ENCODE measurements around the gene SBK3.
"Not testable (repeated sequence)": the region's sequence is repeated elsewhere in the genome, so short reads cannot be mapped to it uniquely, and the experiment has no call there.

SBK3 gene

GRCh38 chr19:55545443-55545842 is at the start of gene SBK3:
SBK3 (minus strand) TSS chr19:55545543; CDS start chr19:55545543, 0 bp downstream.
- Histone ChIP-seq H3K4me1 (no peaks in the 10 kb centered on the region; the same call in 1 of the 2 replicates), H3K4me3 (no peak within 1 kb of the TSS), H3K9me3 (no peaks in the 10 kb centered on the region), H3K27me3 (ENCODE audit: low read depth) (no peaks in the 10 kb centered on the region), H3K36me3 (replicated peaks) (no peaks in the 10 kb centered on the region)
- in situ Hi-C loops (cut with MboI; ENCODE audit: low sequenced_read_pairs), result no loop called here
- DNase-seq (ENCODE audit: low spot score in 2 of 2), result no peak

- Histone ChIP-seq H3K27me3 (ENCODE audit: low read depth) (no peaks in the 10 kb centered on the region), H3K4me3 (no peak overlapping the region), H3K4me1 (peaks cover 2% of the 10 kb centered on the region; the same call in 1 of the 2 replicates), H3K9me3 (no peaks in the 10 kb centered on the region), H3K36me3 (replicated peaks) (peaks cover 23% of the 10 kb centered on the region)
- DNase-seq (ENCODE audit: low spot score in 2 of 2), result no peak
- in situ Hi-C loops (cut with MboI; ENCODE audit: low sequenced_read_pairs), result no loop called here
Measured at GRCh38 chr19:55593096-55593772, 47.9 kb upstream of the SBK3 start.

- Histone ChIP-seq H3K27me3 (ENCODE audit: low read depth) (no peaks in the 10 kb centered on the region), H3K36me3 (replicated peaks) (peaks cover 23% of the 10 kb centered on the region), H3K4me1 (peaks cover 3% of the 10 kb centered on the region), H3K4me3 (no peak overlapping the region), H3K9me3 (no peaks in the 10 kb centered on the region)
- in situ Hi-C loops (cut with MboI; ENCODE audit: low sequenced_read_pairs), result no loop called here
- no peak for DNase-seq (ENCODE audit: low spot score in 2 of 2)
Measured at GRCh38 chr19:55592391-55593090, 47.2 kb upstream of the SBK3 start.

GRCh38 chr19:55591555-55591954 is 46.2 kb upstream of the SBK3 start:
- peak in 1 of 2 experiments; percentile 37 for DNase-seq (ENCODE audit: low spot score in 2 of 2)
- Histone ChIP-seq H3K9me3 (no peaks in the 10 kb centered on the region), H3K27me3 (ENCODE audit: low read depth) (no peaks in the 10 kb centered on the region), H3K4me3 (no peak overlapping the region), H3K4me1 (peaks cover 10% of the 10 kb centered on the region), H3K36me3 (replicated peaks) (peaks cover 13% of the 10 kb centered on the region)
- in situ Hi-C loops (cut with MboI; ENCODE audit: low sequenced_read_pairs), result no loop called here

- no peak overlapping the region for H3K4me3 ChIP-seq
- peaks cover 11% of the 10 kb centered on the region for H3K36me3 ChIP-seq (replicated peaks)
- peaks cover 17% of the 10 kb centered on the region for H3K4me1 ChIP-seq
- no peaks in the 10 kb centered on the region for H3K9me3 ChIP-seq
- no peaks in the 10 kb centered on the region for H3K27me3 ChIP-seq (ENCODE audit: low read depth)
- in situ Hi-C loops (cut with MboI; ENCODE audit: low sequenced_read_pairs), result no loop called here
- DNase-seq (ENCODE audit: low spot score in 2 of 2), result peak in 1 of 2 experiments; percentile 63
Measured at GRCh38 chr19:55590617-55591016, 45.3 kb upstream of the SBK3 start.

GRCh38 chr19:55590109-55590508 is 44.8 kb upstream of the SBK3 start:
- Histone ChIP-seq H3K4me3 (no peak overlapping the region), H3K4me1 (peaks cover 21% of the 10 kb centered on the region), H3K36me3 (replicated peaks) (peaks cover 6% of the 10 kb centered on the region), H3K27me3 (ENCODE audit: low read depth) (no peaks in the 10 kb centered on the region), H3K9me3 (0 out of 2 replicates have a peak, but pooled peaks cover 3% of the 10 kb centered on the region)
- in situ Hi-C loops (cut with MboI; ENCODE audit: low sequenced_read_pairs), result no loop called here
- DNase-seq (ENCODE audit: low spot score in 2 of 2), result no peak

- no peak for DNase-seq (ENCODE audit: low spot score in 2 of 2)
- in situ Hi-C loops (cut with MboI; ENCODE audit: low sequenced_read_pairs), result no loop called here
- H3K4me3 ChIP-seq, result no peak overlapping the region
- H3K27me3 ChIP-seq (ENCODE audit: low read depth), result no peaks in the 10 kb centered on the region
- peaks cover 3% of the 10 kb centered on the region; the same call in 1 of the 2 replicates for H3K36me3 ChIP-seq (replicated peaks)
- 0 out of 2 replicates have a peak, but pooled peaks cover 3% of the 10 kb centered on the region for H3K9me3 ChIP-seq
- H3K4me1 ChIP-seq, result peaks cover 21% of the 10 kb centered on the region
Measured at GRCh38 chr19:55588738-55589137, 43.4 kb upstream of the SBK3 start.

GRCh38 chr19:55586976-55587668 is 41.8 kb upstream of the SBK3 start:
- no peaks in the 10 kb centered on the region for H3K36me3 ChIP-seq (replicated peaks)
- 0 out of 2 replicates have a peak, but pooled peaks cover 3% of the 10 kb centered on the region for H3K9me3 ChIP-seq
- peak overlapping the region; percentile 27 for H3K4me3 ChIP-seq
- in situ Hi-C loops (cut with MboI; ENCODE audit: low sequenced_read_pairs), result no loop called here
- DNase-seq (ENCODE audit: low spot score in 2 of 2), result peak; percentile 89 to 98
- H3K27me3 ChIP-seq (ENCODE audit: low read depth), result no peaks in the 10 kb centered on the region
- H3K4me1 ChIP-seq, result peaks cover 21% of the 10 kb centered on the region

- Histone ChIP-seq H3K4me3 (peak overlapping the region; percentile 9; the same call in 1 of the 2 replicates), H3K27me3 (ENCODE audit: low read depth) (no peaks in the 10 kb centered on the region), H3K9me3 (0 out of 2 replicates have a peak, but pooled peaks cover 3% of the 10 kb centered on the region), H3K36me3 (replicated peaks) (no peaks in the 10 kb centered on the region), H3K4me1 (peaks cover 21% of the 10 kb centered on the region)
- DNase-seq (ENCODE audit: low spot score in 2 of 2), result peak; percentile 38 to 90
- in situ Hi-C loops (cut with MboI; ENCODE audit: low sequenced_read_pairs), result no loop called here
Measured at GRCh38 chr19:55585658-55586339, 40.5 kb upstream of the SBK3 start.

- in situ Hi-C loops (cut with MboI; ENCODE audit: low sequenced_read_pairs), result no loop called here
- DNase-seq (ENCODE audit: low spot score in 2 of 2), result no peak
- H3K36me3 ChIP-seq (replicated peaks), result no peaks in the 10 kb centered on the region
- no peaks in the 10 kb centered on the region for H3K27me3 ChIP-seq (ENCODE audit: low read depth)
- H3K4me1 ChIP-seq, result peaks cover 21% of the 10 kb centered on the region
- 0 out of 2 replicates have a peak, but pooled peaks cover 3% of the 10 kb centered on the region for H3K9me3 ChIP-seq
- no peak overlapping the region for H3K4me3 ChIP-seq
Measured at GRCh38 chr19:55584871-55585270, 39.5 kb upstream of the SBK3 start.

- H3K36me3 ChIP-seq (replicated peaks); H3K27me3 ChIP-seq (ENCODE audit: low read depth); H3K9me3 ChIP-seq; in situ Hi-C loops (cut with MboI; ENCODE audit: low sequenced_read_pairs); H3K4me3 ChIP-seq; DNase-seq (ENCODE audit: low spot score in 2 of 2): not testable (repeated sequence)
- peaks cover 21% of the 10 kb centered on the region for H3K4me1 ChIP-seq
Measured at GRCh38 chr19:55583897-55584296, 38.6 kb upstream of the SBK3 start.

GRCh38 chr19:55582284-55582683 is 36.9 kb upstream of the SBK3 start:
- in situ Hi-C loops (cut with MboI; ENCODE audit: low sequenced_read_pairs); H3K27me3 ChIP-seq (ENCODE audit: low read depth); H3K4me3 ChIP-seq; H3K36me3 ChIP-seq (replicated peaks); DNase-seq (ENCODE audit: low spot score in 2 of 2); H3K9me3 ChIP-seq: not testable (repeated sequence)
- peaks cover 17% of the 10 kb centered on the region for H3K4me1 ChIP-seq

GRCh38 chr19:55581823-55582223 is 36.5 kb upstream of the SBK3 start:
- Histone ChIP-seq H3K36me3 (replicated peaks) (peaks cover 4% of the 10 kb centered on the region), H3K9me3 (0 out of 2 replicates have a peak, but pooled peaks cover 3% of the 10 kb centered on the region), H3K4me1 (peaks cover 14% of the 10 kb centered on the region), H3K4me3 (no peak overlapping the region), H3K27me3 (ENCODE audit: low read depth) (no peaks in the 10 kb centered on the region)
- in situ Hi-C loops (cut with MboI; ENCODE audit: low sequenced_read_pairs), result no loop called here
- DNase-seq (ENCODE audit: low spot score in 2 of 2), result no peak
